OCI-LY7 (cell line): ENCODE data around the gene CST7. TPM values are rescaled to one million over a fixed set of nuclear protein-coding genes. Genes with fewer than 3 reads are reported as not detected.
"Not testable (repeated sequence)": the region's sequence is repeated elsewhere in the genome, so short reads cannot be mapped to it uniquely, and the experiment has no call there.

Experiments
- BruUV-seq: library from RNA; stranded (reverse); fragments of 400-500 nt; replicated peaks from 2 replicates; lab custom pipeline; 2021; lab: Mats Ljungman, UMichigan
- CTCF ChIA-PET: fragments of 300-600 bp; sonication (Branson Sonifier 250); formaldehyde crosslinking; loops from one replicate; lab custom pipeline; 2022; ENCODE audit warnings: antibody characterized with exemption; ENCODE audit not compliant: unreplicated experiment; lab: Charles Lee
- POLR2A ChIA-PET: fragments of 300-600 bp; sonication (Branson Sonifier 250); formaldehyde crosslinking; loops from one replicate; lab custom pipeline; 2022; ENCODE audit warnings: antibody characterized with exemption; lab: Charles Lee
- DNase-seq: peaks from one replicate; pipeline ENCODE4 v3.0.0-alpha.2; 2015; ENCODE audit warnings: low spot score
- H2AFZ ChIP-seq: fragments of 200-600 bp; sonication (generic), shearing (Covaris generic); 2 replicates; pipeline ENCODE4 v1.6.1; 2014; ENCODE audit warnings: mild to moderate bottlenecking, antibody characterized with exemption, low read length, moderate library complexity
- H3K27ac ChIP-seq: fragments of 200-600 bp; sonication (generic); 2 replicates; pipeline ENCODE4 v1.5.1; 2014; ENCODE audit warnings: mixed run types, low read depth, mild to moderate bottlenecking, moderate library complexity, low read length, inconsistent platforms; ENCODE audit not compliant: poor library complexity, severe bottlenecking
- H3K36me3 ChIP-seq: fragments of 200-600 bp; sonication (generic); 2 replicates; pipeline ENCODE4 v1.6.1; 2014; ENCODE audit warnings: mild to moderate bottlenecking, antibody characterized with exemption, low read length, moderate library complexity, mixed read lengths; ENCODE audit not compliant: insufficient read depth
- H3K4me1 ChIP-seq: fragments of 200-600 bp; sonication (generic); 2 replicates; pipeline ENCODE4 v1.5.1; 2014; ENCODE audit warnings: mild to moderate bottlenecking, low read length; ENCODE audit not compliant: insufficient read depth, poor library complexity, severe bottlenecking
- H3K4me2 ChIP-seq: fragments of 200-600 bp; sonication (generic); 2 replicates; pipeline ENCODE4 v1.6.1; 2014; ENCODE audit warnings: mild to moderate bottlenecking, low read length
- H3K4me3 ChIP-seq: fragments of 200-600 bp; sonication (generic); 2 replicates; pipeline ENCODE4 v1.5.1; 2014; ENCODE audit warnings: mild to moderate bottlenecking, low read depth, low read length; ENCODE audit not compliant: poor library complexity, severe bottlenecking
- H3K79me2 ChIP-seq: fragments of 200-600 bp; sonication (generic); 2 replicates; pipeline ENCODE4 v1.6.1; 2016; ENCODE audit warnings: low read depth, mild to moderate bottlenecking, low read length, moderate library complexity, mixed read lengths; ENCODE audit not compliant: insufficient read depth
- H3K9me2 ChIP-seq: fragments of 200-600 bp; sonication (generic); 2 replicates; pipeline ENCODE4 v1.6.1; 2016; ENCODE audit warnings: mild to moderate bottlenecking, low read length, mixed read lengths; ENCODE audit not compliant: insufficient read depth
- H3K9me3 ChIP-seq: fragments of 200-600 bp; sonication (generic); 2 replicates; pipeline ENCODE4 v1.6.1; 2014; ENCODE audit warnings: mild to moderate bottlenecking, mixed run types, low read length, mixed read lengths
- H4K20me1 ChIP-seq: fragments of 200-600 bp; sonication (generic); 2 replicates; pipeline ENCODE4 v1.6.1; 2014; ENCODE audit warnings: mild to moderate bottlenecking, antibody characterized with exemption, low read length, moderate library complexity, mixed read lengths; ENCODE audit not compliant: insufficient read depth
- CTCF ChIP-seq: fragments of 200-600 bp; sonication (generic); conservative IDR thresholded peaks from 2 replicates; pipeline ENCODE4 v1.5.1; 2014; ENCODE audit warnings: mild to moderate bottlenecking, antibody characterized with exemption, low read length, moderate library complexity, mixed read lengths
- intact Hi-C: fragments of 100-400 bp; cut with micrococcal nuclease; formaldehyde crosslinking; loops from one replicate; pipeline ENCODE4 v1.10.0; 2022; ENCODE audit not compliant: unreplicated experiment
- total RNA-seq, 2 experiments: library from RNA; depleted of rRNA in 1 of 2; stranded (reverse); fragments of >200 nt in 1 of 2; shearing (Covaris generic) in 1 of 2; gene quantifications; 2 replicates each; pipeline ENCODE4 v1.2.3, GENCODE V29; 2014 to 2022

The CST7 gene
- total RNA-seq, 2 experiments from 2014 or later, result not detected

- H3K4me1 ChIP-seq, H3K27ac ChIP-seq, H2AFZ ChIP-seq, H3K36me3 ChIP-seq, H3K4me2 ChIP-seq, H3K9me2 ChIP-seq, CTCF ChIA-PET, H3K79me2 ChIP-seq, POLR2A ChIA-PET, BruUV-seq, H4K20me1 ChIP-seq, intact Hi-C loops, H3K9me3 ChIP-seq, H3K4me3 ChIP-seq, DNase-seq: not testable (repeated sequence)
These were observed 19.8 kb upstream of the CST7 start for GRCh38 chr20:24929259-24929658.

GRCh38 chr20:24929867-24930723, 19.0 kb upstream of the CST7 start:
- H3K4me1 ChIP-seq, intact Hi-C loops, H3K9me3 ChIP-seq, H3K79me2 ChIP-seq, CTCF ChIA-PET, H3K9me2 ChIP-seq, H3K27ac ChIP-seq, H3K36me3 ChIP-seq, H4K20me1 ChIP-seq, DNase-seq, POLR2A ChIA-PET, H3K4me3 ChIP-seq, BruUV-seq, H2AFZ ChIP-seq, H3K4me2 ChIP-seq: not testable (repeated sequence)

GRCh38 chr20:24930724-24931688, 18.1 kb upstream of the CST7 start:
- POLR2A ChIA-PET, H3K4me3 ChIP-seq, H3K9me2 ChIP-seq, DNase-seq, H4K20me1 ChIP-seq, CTCF ChIA-PET, H2AFZ ChIP-seq, H3K36me3 ChIP-seq, H3K79me2 ChIP-seq, intact Hi-C loops, H3K4me2 ChIP-seq, H3K4me1 ChIP-seq, H3K27ac ChIP-seq, H3K9me3 ChIP-seq, BruUV-seq: not testable (repeated sequence)
- peak; percentile 69 for TF ChIP-seq CTCF

GRCh38 chr20:24931893-24932292, 17.2 kb upstream of the CST7 start:
- H3K4me1 ChIP-seq, H3K9me2 ChIP-seq, H2AFZ ChIP-seq, POLR2A ChIA-PET, H3K9me3 ChIP-seq, CTCF ChIA-PET, H3K36me3 ChIP-seq, BruUV-seq, intact Hi-C loops, H3K4me3 ChIP-seq, H3K27ac ChIP-seq, H4K20me1 ChIP-seq, DNase-seq, H3K4me2 ChIP-seq, H3K79me2 ChIP-seq: not testable (repeated sequence)
